ENCODE results near the gene NUAK2. TPM values are rescaled to one million over a fixed set of nuclear protein-coding genes. Genes with fewer than 3 reads are reported as not detected.

Gene NUAK2
- total RNA-seq, 2 experiments from 2014 or later: 12.1 to 12.7 TPM

DNA sequence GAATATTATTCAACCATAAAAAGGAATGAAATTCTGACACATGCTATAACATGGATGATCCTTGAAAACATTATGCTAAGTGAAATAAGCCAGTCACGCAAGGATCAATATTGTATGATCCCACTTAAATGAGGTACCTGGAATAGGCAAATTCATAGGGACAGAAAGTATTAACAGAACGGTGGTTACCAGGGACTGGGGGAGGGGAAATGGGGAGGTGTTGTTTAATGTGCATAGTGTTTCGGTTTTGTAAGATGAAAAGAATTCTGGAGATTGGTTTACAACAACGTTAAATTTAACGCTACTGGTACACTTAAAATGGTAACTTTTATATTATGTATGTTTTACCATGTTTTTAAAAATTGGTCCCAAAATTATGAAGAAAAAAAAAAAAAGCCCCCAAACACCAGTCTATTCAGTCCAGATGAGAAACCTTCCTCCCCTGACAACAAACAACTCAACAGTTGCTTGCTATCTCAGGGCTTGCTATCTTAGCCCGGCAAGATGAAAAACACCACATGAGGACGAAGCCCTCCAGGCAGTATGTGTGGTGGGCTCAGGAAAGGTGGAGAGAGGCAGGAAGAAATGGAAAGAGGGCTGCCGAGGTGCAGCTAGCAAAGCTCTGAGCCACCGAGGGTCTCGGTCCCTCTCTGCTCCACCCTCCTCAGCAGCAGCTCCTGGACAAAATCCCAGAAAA, 8.5 kb downstream of the NUAK2 start:
- peak overlapping the region; percentile 89 for H3K27ac Mint-ChIP-seq
- DNase-seq: peak; percentile 24
- peak overlapping the region; percentile 73 for H3K4me3 Mint-ChIP-seq
- peaks cover 54% of the 10 kb centered on the region for H3K36me3 Mint-ChIP-seq (ENCODE audit: low read depth)
- H3K9me3 Mint-ChIP-seq: no peaks in the 10 kb centered on the region
- ChIA-PET CTCF (interaction anchor here (0.6 to 23.4 kb wide), 8 partner anchors 12 to 347 kb away, joined by 3 to 560 read pairs (median 4); no protein-coding TSS in a partner anchor), POLR2A (interaction anchor here (0.8 to 0.9 kb wide), 2 partner anchors 28 to 42 kb away, joined by 3 to 8 read pairs; no protein-coding TSS in a partner anchor)
- H3K4me1 Mint-ChIP-seq: peaks cover 68% of the 10 kb centered on the region
- H3K27me3 Mint-ChIP-seq: no peaks in the 10 kb centered on the region

DNA sequence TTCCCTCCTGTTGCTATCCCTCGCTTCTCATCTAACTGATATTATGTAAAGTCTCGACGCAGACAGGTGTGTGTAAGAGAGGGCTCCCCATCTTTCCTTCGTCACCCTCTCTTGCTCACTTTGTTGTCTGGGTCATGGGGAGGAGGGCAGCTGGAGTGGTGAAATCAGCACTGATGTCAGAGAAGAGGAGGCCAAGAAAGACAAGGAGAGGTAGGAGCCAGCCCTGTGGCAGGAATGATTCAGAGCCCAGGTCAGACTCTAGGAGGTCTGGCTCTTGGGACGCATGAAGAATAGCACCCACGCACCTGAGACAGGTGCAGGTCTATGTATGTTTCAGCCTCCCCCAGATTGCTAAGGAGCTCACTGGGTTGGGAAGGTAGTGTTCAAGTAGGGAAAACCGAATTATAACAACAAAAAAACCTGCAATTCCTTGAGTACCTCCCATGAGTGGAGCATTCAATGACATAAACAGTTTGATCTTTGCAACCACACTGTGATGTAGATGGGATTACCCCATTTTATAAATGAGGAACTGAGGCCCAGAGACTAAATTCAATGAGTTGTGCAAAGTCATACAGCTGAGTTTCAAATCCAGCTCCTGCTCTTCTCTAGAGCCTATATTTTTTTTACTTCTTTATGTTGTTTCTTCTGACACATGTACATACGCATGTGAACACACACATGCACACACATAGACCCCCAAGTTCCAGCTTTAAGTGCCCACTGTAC, 10.4 kb downstream of the NUAK2 start:
- H3K9me3 Mint-ChIP-seq: no peaks in the 10 kb centered on the region
- CTCF ChIA-PET: interaction anchor here (0.9 to 23.4 kb wide), 6 partner anchors 8 to 39 kb away, joined by 3 to 560 read pairs (median 4); no protein-coding TSS in a partner anchor
- H3K36me3 Mint-ChIP-seq (ENCODE audit: low read depth): peaks cover 63% of the 10 kb centered on the region
- no peaks in the 10 kb centered on the region for H3K27me3 Mint-ChIP-seq
- POLR2A ChIA-PET: no interaction called here
- H3K4me1 Mint-ChIP-seq: peaks cover 55% of the 10 kb centered on the region
- no peak for DNase-seq
- no peak overlapping the region for H3K4me3 Mint-ChIP-seq
- no peak overlapping the region for H3K27ac Mint-ChIP-seq

DNA sequence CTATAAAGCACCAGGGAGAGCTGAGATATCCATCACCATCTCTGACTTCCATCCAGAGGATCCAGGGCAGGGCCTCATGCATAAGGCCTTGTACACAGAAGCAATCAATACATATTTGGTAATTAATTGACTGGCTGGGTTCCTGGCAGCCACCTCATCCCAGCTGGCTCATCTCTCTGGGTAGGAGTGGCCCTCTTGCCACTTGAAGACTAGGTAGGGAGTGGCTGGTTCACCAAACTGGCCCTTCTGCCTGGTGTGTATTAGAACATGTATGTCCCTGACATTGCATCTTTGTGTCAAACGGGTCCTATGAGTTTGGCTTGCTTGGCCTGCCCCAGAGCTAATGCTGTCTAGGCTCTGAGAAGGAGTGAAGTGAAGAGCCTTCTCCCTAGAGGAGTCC, 11.8 kb downstream of the NUAK2 start:
- ChIA-PET CTCF (interaction anchor here (0.6 to 1.6 kb wide), 5 partner anchors 14 to 296 kb away, joined by 3 to 7 read pairs (median 3); no protein-coding TSS in a partner anchor), POLR2A (no interaction called here)
- no peaks in the 10 kb centered on the region for H3K9me3 Mint-ChIP-seq
- no peak overlapping the region for H3K4me3 Mint-ChIP-seq
- H3K27me3 Mint-ChIP-seq: no peaks in the 10 kb centered on the region
- H3K36me3 Mint-ChIP-seq (ENCODE audit: low read depth): peaks cover 73% of the 10 kb centered on the region
- H3K27ac Mint-ChIP-seq: no peak overlapping the region
- peaks cover 53% of the 10 kb centered on the region for H3K4me1 Mint-ChIP-seq
- DNase-seq: no peak

DNA sequence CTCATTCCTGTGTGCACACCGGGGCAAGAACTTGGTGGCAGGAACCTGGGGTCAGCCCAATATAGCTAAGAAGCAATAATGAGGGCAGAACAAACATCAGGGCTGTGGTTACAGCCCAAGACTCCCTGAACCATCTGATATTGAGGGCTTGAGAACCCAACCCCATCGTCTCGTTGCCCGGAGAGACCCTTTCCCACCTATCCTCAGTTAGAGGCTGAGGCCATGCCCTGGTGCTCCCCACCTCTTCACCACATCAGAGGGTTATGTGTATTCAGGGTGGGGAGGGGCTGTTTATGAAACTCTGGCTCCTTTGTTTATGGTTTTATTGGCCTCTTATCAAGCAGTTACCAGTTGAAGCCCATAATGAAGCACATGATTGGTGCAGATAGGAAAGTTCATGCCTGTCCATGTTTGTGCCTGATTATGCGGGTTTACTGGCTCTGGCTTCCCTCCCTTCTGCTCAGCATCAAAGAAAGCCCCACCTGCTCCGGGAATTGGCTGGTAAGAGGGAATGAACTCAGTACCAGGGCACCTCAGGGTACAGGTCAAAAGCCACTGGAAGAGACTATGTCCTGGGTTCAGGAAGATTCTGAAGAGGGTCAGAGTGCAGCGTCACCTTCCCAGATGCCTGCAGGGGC, 14.5 kb downstream of the NUAK2 start:
- Mint-ChIP-seq H3K4me1 (peaks cover 30% of the 10 kb centered on the region), H3K36me3 (ENCODE audit: low read depth) (peaks cover 78% of the 10 kb centered on the region), H3K4me3 (no peak overlapping the region), H3K9me3 (no peaks in the 10 kb centered on the region), H3K27ac (no peak overlapping the region), H3K27me3 (no peaks in the 10 kb centered on the region)
- POLR2A ChIA-PET: interaction anchor here (0.6 kb wide), 1 partner anchor 1328 kb away, joined by 3 read pairs; the partner anchor contains the start of gene DYRK3
- no peak for DNase-seq
- CTCF ChIA-PET: interaction anchor here (0.5 to 2.0 kb wide), 6 partner anchors 13 to 377 kb away, joined by 3 to 5 read pairs (median 3); partner anchors contain the start of gene NUAK2

DNA sequence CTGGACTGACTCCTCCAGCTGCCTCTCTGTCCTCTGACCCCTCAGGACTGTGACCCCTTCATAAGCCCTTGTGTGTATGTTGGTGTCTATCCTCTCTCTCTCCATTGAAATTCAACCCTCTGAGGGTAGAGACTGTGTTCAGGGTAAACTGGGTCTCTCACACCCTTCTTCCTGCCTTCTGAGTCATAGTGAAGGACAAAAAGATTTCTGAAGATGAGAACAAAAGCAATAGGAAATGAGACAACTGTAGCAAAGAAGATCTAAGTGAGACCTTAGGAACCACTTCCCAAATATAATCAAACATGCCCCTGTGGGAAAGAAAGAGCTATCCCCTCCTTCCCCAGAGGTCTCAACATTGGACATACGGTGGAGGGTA, 16.9 kb downstream of the NUAK2 start:
- no peak for DNase-seq
- Mint-ChIP-seq H3K4me3 (no peak overlapping the region), H3K4me1 (peaks cover 21% of the 10 kb centered on the region), H3K9me3 (no peaks in the 10 kb centered on the region), H3K36me3 (ENCODE audit: low read depth) (peaks cover 67% of the 10 kb centered on the region), H3K27ac (no peak overlapping the region), H3K27me3 (no peaks in the 10 kb centered on the region)
- CTCF ChIA-PET: interaction anchor here (0.6 to 3.3 kb wide), 9 partner anchors 10 to 153 kb away, joined by 3 to 18 read pairs (median 4); partner anchors contain the start of gene NUAK2
- POLR2A ChIA-PET: no interaction called here

DNA sequence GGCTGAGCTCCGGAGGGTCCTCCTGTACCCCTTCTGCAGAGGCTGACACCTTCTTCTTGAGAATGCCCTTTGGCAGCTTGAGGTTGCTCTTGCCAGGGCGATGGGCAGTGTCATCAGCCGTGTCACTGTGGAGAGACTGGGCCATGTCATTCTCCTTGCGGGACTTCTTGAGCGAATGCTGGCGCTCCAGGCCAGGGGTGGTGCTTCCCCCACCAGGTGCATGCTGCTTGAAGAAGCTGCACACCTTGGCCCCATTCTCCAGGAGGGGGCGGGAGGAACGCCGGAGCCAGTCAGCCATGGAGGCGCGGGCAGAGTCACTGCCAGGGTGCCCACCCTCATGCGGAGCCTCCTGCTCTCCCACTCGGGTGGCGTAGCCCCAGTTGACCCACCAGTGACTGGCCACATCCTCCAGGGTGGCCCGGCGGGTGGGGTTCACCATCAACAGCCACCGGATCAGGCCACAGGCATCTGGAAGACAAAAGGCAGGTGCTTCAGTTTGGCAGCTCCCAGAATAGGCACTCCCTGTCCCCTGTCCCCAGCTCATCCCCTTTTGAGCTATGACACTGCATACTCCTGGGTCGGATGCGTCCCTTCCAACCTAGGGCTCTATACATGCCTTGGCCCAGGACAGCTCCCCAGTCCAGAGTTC, 17.4 kb downstream of the NUAK2 start:
- DNase-seq: no peak
- CTCF ChIA-PET: interaction anchor here (0.6 to 3.3 kb wide), 10 partner anchors 8 to 152 kb away, joined by 3 to 18 read pairs (median 3); no protein-coding TSS in a partner anchor
- Mint-ChIP-seq H3K27me3 (no peaks in the 10 kb centered on the region), H3K27ac (no peak overlapping the region), H3K36me3 (ENCODE audit: low read depth) (peaks cover 63% of the 10 kb centered on the region), H3K4me3 (no peak overlapping the region), H3K4me1 (peaks cover 21% of the 10 kb centered on the region), H3K9me3 (no peaks in the 10 kb centered on the region)
- POLR2A ChIA-PET: no interaction called here

DNA sequence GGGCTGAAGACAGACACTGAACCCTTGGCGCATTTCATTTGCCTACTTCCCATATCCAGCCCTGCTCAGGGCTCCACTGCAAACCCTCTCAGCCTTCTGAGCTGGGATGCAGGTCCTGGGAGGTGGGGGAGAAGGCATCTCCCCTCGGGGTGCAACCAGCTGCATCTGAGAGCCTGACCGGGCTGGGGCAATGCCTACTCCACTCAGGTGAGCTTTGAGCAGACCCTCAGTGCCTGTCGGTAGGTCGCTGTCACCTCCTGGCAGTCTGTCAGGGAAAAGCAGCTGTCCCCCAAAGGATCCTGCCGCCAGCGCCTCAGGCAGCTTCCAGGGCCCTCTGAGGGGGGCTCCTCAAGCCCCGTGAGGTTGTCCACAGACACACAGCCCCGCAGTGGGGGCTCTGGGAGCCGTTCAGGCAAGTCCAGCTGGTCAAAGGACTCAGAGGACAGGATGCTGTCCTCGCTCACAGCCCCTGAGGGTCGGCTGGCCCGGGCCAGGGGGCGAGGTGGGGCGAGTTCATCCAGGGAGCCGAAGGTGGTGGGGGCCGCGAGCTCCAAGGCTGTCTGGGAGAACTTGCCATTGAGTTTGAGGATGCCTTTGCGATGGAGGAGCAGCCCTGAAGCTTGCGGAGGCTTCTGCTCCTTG, 18.2 kb downstream of the NUAK2 start:
- ChIA-PET CTCF (interaction anchor here (1.0 to 3.3 kb wide), 8 partner anchors 8 to 75 kb away, joined by 3 to 18 read pairs (median 3); no protein-coding TSS in a partner anchor), POLR2A (no interaction called here)
- no peaks in the 10 kb centered on the region for H3K27me3 Mint-ChIP-seq
- peaks cover 57% of the 10 kb centered on the region for H3K36me3 Mint-ChIP-seq (ENCODE audit: low read depth)
- H3K4me1 Mint-ChIP-seq: peaks cover 21% of the 10 kb centered on the region
- no peaks in the 10 kb centered on the region for H3K9me3 Mint-ChIP-seq
- H3K4me3 Mint-ChIP-seq: no peak overlapping the region
- no peak overlapping the region for H3K27ac Mint-ChIP-seq
- DNase-seq: no peak

DNA sequence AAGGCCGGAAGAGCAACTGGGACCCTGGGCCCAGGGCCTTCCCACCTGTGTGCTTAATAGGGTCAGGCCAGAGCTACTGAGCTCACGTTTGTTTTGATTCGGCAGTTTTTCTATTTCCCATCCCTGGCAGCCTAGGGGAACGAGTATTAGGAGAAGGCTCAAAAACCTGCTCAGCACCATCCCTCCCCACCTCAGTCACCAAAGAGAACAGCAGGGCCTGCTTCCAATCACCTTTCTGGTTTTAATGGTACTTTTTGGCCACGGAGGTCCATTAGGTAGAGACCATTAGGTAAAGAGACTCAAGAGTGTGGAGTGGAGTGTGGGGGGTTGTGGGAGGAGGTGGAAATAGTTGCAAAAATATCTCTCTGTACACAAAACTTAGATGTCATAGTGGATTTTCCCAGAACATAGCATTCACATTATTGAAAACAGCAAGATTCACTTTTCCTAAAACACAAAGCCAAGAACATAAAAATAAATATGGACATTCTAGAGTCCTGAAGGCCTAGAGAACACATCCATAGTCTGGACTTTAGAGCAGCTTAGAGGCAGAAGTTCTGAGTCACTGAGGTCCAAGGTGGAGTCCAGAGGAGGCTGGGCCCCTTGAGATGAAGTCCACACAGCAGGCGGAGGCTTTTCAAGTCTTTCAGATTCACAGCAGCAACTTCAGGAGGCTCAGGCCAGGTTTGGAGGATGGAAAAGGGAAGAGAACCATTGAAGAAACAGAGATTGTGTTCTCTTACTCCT, 19.5 kb downstream of the NUAK2 start:
- no peak overlapping the region for H3K4me3 Mint-ChIP-seq
- POLR2A ChIA-PET: no interaction called here
- H3K9me3 Mint-ChIP-seq: no peaks in the 10 kb centered on the region
- H3K4me1 Mint-ChIP-seq: peaks cover 20% of the 10 kb centered on the region
- CTCF ChIA-PET: interaction anchor here (0.6 to 3.3 kb wide), 3 partner anchors 13 to 94 kb away, joined by 3 to 18 read pairs (median 4); no protein-coding TSS in a partner anchor
- DNase-seq: no peak
- no peaks in the 10 kb centered on the region for H3K27me3 Mint-ChIP-seq
- H3K27ac Mint-ChIP-seq: no peak overlapping the region
- peaks cover 44% of the 10 kb centered on the region for H3K36me3 Mint-ChIP-seq (ENCODE audit: low read depth)

DNA sequence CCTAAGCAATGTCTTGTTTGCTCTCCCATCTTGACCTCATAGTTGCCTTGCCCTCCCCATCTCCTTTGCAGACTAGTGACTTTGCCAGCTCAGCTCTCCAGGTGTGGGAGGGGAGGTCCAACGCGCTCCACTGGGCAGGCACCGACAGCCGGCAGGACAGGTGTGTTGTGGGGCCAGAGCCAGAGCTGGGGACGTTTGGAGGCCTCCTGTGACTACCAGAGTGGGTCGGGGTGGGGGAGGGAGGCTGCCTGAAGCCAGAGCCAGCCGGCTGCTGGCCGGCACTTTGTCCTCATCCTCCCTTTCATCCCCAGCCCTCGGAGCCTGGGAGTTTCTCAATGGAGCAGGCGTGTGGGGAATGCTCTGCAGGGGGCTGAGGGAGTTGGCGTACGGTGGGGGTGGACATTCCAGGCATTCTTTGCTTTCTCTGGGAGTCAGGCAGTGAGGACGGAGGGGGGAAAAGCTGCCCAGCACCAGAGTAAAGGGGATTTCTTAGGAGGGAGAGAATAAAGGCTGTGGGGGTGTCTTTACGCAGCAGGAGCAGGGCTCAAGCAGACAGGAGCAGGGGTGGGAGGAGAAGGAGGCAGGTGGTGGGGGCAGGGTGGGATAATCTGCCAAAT, 20.2 kb downstream of the NUAK2 start:
- Mint-ChIP-seq H3K27ac (peak overlapping the region; percentile 57), H3K27me3 (no peaks in the 10 kb centered on the region), H3K36me3 (ENCODE audit: low read depth) (peaks cover 37% of the 10 kb centered on the region), H3K4me3 (no peak overlapping the region), H3K9me3 (no peaks in the 10 kb centered on the region), H3K4me1 (peaks cover 23% of the 10 kb centered on the region)
- ChIA-PET CTCF (interaction anchor here (0.6 to 0.9 kb wide), 3 partner anchors 26 to 618 kb away, joined by 3 to 4 read pairs (median 4); no protein-coding TSS in a partner anchor), POLR2A (no interaction called here)
- no peak for DNase-seq

DNA sequence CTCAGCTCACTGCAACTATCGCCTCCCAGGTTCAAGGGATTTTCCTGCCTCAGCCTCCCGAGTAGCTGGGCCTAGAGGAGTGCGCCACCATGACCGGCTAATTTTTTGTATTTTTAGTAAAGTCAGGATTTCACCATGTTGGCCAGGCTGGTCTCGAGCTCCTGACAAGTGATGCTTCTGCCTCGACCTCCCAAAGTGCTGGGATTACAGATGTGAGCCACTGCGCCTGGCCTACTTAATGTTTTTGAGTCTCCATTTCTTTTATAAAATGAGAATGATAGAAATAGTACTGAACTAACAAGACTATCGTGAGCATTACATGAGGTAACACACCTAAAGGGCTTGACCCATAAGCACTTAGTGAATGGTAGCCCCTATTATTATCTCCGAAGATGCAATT, 21.4 kb downstream of the NUAK2 start:
- Mint-ChIP-seq H3K4me1 (peaks cover 24% of the 10 kb centered on the region), H3K27ac (no peak overlapping the region), H3K4me3 (no peak overlapping the region), H3K36me3 (ENCODE audit: low read depth) (peaks cover 28% of the 10 kb centered on the region), H3K9me3 (no peaks in the 10 kb centered on the region), H3K27me3 (peaks cover 3% of the 10 kb centered on the region)
- DNase-seq: no peak
- POLR2A ChIA-PET: no interaction called here
- CTCF ChIA-PET: interaction anchor here (0.7 to 1.6 kb wide), 3 partner anchors 12 to 18 kb away, joined by 3 read pairs; no protein-coding TSS in a partner anchor
